Suppressor macrophage treated with lipopolysaccharide for 1 hour (primary cell): ENCODE measurements around the gene TAS1R3.

ENCODE experiments used
- DNase-seq, 3 donors: peaks; one replicate each; pipeline ENCODE4 v3.0.0-alpha.2; 2020 to 2022

TAS1R3 gene

DNA sequence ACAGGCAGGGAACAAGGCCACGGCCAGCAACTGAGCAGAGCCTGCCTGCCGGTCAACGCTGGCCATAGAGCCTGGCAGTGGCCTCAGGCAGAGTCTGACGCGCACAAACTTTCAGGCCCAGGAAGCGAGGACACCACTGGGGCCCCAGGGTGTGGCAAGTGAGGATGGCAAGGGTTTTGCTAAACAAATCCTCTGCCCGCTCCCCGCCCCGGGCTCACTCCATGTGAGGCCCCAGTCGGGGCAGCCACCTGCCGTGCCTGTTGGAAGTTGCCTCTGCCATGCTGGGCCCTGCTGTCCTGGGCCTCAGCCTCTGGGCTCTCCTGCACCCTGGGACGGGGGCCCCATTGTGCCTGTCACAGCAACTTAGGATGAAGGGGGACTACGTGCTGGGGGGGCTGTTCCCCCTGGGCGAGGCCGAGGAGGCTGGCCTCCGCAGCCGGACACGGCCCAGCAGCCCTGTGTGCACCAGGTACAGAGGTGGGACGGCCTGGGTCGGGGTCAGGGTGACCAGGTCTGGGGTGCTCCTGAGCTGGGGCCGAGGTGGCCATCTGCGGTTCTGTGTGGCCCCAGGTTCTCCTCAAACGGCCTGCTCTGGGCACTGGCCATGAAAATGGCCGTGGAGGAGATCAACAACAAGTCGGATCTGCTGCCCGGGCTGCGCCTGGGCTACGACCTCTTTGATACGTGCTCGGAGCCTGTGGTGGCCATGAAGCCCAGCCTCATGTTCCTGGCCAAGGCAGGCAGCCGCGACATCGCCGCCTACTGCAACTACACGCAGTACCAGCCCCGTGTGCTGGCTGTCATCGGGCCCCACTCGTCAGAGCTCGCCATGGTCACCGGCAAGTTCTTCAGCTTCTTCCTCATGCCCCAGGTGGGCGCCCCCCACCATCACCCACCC, at the start of gene TAS1R3:
Gene TAS1R3 (plus strand): TSS at position 213 of the 898 bp plus-strand sequence. CDS start 66 bp downstream, at position 279.
- DNase-seq = no peak

DNA sequence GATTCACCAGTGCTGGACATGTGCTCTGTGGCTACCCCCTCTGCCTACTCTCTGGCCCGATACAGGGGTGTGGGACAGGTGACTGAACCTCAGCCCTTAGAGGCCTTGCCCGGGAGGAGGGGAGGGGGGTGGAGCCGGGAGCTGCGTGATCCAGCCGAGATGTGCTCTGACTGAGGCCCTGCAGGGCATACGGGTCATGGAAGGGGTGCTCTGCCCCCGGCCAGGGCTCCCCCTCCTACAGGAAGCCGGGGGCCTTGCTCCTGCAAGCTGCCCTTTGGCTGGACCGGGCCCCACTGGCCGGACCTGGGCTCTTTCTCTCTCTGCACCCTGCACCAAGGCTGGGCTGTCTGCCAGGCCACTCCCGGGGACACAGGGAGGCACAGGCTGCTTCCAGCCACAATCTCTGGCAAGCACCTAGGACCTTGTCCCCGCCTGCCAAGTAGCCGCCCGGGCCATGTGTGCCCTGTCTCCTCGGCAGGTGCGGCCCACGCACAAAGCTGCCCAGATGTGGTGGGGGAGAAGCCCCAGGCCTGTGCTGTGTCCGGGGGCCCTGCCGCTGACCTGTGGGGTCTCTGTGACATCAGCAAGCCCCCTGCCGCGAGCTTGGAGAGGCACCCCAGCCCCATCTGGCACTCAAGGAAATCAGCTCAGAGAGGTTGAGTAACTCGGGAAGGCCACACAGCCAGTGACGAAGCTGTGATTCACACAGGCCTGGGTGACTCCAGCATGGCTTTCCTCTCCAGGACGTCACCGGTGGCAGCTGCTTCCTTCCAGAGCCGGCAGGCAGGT, 49.4 kb upstream of the TAS1R3 start:
- peak; percentile 67 to 85 (median 73) for DNase-seq

- DNase-seq = peak; percentile 55 to 74 (median 61)
These were observed 48.1 kb upstream of the TAS1R3 start for GRCh38 chr1:1282998-1283397.

DNA sequence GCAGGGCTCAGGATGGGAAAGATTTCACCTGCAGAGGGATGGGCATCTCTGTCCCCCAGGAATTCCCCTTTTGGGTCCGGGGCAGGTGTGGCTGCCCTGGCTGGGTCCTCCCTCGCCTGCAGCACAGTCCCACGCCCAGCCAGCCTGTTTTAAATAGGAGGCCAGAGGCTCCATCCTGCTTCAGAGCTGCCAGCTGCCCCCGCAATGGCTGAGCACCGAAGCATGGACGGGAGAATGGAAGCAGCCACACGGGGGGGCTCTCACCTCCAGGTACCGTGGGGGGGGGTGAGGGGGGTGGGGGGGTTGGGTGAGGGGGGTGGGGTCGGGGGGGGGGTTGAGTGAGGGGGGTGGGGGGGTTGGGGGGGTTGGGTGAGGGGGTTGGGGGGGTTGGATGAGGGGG, 47.3 kb upstream of the TAS1R3 start:
- DNase-seq = no peak

DNA sequence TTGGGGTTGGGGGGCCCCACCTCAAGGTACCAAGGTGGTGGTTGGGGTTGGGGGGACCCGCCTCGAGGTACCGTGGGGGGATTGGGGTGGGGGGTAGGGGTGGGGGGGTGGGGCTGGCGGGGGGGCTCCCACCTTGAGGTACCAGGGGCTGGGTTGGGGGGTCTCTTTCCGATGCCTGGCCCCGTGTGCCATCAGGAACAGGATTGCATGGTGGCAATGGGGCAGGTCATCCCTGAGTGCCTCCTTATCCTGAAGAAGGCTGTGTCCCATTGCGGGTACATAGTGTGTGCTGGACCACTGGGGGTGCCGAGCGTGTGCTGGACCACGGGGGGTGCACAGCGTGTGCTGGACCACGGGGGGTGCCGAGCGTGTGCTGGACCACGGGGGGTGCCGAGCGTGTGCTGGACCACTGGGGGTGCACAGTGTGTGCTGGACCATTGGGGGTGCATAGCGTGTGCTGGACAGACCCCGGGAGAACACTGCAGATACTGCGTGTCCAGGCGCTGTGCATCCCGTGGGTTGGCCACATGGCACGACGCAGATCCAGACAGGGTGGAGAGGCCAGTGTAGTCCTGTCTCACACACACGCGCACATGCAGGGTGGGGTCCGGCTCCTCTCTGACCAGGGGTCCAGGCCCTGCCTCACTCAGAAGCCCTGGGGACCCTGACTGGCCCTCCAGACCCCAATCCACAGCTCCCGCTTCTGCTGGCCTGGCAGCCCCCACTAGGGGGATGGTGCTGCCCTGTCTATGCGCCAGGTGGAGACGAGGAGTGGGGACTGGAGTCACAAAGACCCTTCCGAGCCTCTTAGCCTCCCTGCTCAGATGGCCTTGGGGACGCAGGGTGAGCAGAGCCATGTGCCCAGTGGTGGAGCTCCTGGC, 46.6 kb upstream of the TAS1R3 start:
- DNase-seq = no peak

DNA sequence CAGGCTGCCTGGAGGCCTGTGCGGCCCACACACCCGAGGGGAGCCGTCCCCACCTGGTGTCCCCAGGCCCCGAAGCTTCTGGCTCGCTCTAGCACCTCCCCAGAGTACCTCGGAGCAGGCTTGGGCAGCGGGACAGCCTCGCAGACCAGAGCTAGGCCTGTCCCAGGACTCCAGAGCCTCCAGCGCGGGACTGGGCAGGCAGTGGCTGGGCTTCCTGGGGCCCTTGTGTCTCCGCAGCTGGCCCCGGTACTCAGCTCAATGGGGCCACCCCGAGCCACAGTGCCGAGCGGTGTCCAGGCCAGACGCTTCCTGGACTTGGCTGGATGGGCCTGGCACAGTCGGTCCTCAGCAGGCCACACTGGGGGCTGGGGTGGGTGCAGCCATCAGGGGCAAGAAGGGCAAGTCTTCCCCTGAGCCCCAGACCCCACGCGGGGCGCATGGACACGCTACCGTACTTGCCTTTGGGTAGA, 45.9 kb upstream of the TAS1R3 start:
- no peak for DNase-seq

GRCh38 chr1:1285611-1286311, 45.3 kb upstream of the TAS1R3 start:
- no peak for DNase-seq

- DNase-seq = no peak
These were observed 44.5 kb upstream of the TAS1R3 start for GRCh38 chr1:1286313-1287261.

- no peak for DNase-seq
These were observed 43.6 kb upstream of the TAS1R3 start for GRCh38 chr1:1287288-1288110.

DNA sequence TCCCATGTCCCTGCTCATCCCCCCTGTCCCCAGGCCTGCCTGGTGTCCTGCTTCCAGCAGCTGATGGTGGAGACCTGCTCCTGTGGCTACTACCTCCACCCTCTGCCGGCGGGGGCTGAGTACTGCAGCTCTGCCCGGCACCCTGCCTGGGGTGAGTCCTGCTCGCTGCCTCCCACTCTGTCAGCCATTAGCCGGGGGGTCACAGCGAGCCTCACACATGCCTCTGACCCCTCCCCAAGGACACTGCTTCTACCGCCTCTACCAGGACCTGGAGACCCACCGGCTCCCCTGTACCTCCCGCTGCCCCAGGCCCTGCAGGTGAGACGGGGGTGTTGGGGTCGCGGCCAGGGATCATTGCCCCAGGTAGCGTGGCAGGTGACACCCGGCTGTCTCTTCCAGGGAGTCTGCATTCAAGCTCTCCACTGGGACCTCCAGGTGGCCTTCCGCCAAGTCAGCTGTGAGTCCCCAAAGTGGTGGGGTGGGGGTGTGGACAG, 40.8 kb upstream of the TAS1R3 start:
- peak; percentile 51 to 77 (median 76) for DNase-seq

GRCh38 chr1:1291023-1291528, 40.0 kb upstream of the TAS1R3 start:
- DNase-seq = no peak

DNA sequence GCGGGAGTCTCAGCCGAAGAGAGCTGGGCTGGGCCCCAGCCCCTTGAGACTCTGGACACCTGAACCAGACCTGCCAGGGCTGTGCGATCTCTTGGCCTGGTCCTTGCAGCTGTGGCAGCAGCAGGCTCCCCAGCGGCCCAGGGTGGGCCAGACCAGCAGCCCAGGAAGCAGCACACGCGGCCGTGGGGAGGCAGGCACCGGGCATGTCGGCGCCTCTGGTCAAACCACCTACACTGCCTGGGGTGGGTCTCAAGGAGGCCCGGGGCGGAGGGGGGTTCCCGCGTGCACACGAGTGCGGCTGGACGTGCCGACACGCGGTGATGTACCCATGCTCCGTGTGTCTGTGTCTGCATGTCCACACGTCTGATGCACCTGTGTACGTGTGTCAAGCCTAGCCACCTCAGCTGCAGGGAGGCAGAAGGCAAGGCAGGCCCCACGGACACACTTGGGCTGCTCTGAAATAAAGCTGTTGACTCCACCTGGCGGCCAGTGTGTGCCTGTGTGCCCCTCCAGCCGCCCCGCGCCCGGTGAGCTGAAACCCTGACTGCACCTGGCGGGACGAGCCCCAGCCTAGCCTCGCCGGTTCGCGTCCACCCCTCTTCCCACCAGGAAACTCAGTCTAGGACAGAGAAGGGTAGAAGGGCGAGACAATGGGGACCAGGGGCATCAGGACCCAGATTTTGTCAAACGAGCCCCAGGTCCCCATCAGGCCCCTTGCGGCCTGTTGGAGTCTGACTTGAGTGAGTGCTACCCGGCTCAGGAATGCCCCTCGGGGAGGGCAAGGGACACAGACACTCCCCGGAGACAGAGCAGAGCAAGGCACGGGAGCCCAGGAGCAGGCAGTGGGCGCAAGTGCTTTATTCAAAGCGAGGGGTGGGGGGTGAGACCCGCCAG, 39.3 kb upstream of the TAS1R3 start:
- peak; percentile 38 to 58 (median 44) for DNase-seq

GRCh38 chr1:1292442-1292779, 38.7 kb upstream of the TAS1R3 start:
- no peak for DNase-seq

GRCh38 chr1:1292851-1293250, 38.2 kb upstream of the TAS1R3 start:
- no peak for DNase-seq

DNA sequence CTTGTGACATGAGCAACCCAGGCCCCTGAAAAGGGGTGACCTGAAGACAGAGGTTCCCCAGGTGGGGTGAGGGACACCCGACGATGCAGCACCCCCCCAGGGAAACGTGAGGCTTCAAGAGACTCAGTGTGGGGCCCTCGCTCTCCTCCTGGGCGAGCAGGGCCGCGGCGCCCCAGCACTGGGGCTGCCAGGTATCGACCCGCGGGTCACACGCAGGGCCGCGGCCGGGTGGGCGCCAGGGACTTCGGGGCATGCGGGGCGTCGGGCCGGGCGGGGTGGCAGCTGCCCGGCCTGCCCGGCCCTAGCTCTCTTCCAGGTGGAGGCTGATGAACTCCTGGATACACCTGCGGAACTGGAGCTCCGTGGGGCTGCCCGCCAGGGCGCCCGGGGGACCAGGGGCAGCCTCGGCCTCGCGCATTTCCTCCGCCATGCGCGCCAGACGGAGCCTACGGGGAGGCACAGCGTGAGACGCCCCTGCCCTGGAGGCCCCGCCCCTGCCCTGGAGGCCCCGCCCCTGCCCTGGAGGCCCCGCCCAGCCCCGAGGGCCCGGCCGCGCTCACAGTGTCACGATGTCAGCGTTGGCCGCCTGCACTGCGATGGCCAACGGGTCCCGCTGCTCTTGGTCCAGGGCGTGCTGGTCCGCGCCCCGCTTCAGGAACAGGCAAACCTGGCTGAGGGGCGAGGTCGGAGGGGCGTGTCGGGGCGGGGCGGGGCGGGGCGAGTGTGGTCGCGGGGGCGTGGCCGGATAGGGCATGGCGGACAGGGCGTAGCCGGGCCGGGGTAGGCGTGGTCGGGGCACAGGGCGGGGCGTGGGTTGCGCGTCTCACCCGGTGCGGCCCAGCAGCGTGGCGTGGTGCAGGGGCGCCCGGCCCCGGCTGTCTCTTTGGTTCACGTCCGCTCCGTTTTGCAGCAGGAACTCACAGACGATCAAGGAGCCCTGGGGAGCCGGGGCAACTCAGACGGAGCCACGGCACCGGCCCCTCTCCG, 37.5 kb upstream of the TAS1R3 start:
- DNase-seq = peak in 1 of 3 donors; percentile 21

DNA sequence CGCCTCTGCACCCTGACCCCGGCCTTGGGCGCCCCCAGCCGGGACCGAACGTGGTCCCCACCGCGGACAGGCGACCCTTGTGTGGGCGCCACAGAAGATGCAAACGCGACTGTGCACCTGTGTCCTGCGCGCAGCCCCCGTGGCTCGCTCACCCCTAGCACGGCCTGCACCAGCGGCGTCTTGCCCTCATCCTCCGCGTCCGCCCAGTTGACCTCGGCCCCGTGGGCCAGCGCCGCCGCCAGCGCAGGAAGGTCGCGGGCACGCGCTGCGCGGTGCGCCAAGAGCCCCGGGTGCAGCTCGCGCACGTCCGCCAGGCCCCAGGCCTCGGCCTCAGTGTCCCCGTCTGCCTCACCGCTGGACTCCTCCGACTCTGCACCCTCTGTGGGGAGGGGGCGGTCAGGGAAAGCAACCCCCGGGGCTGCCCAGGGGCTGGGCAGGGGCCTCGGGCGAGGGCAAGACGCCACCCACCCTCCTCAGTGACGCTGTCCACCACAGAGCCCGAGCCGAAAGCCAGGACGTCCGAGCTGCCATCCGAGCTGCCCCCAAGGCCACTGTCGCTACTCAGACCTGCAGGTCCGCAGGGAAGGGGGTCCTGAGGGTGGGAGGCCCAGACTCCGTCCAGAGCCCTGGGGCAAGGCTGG, 36.7 kb upstream of the TAS1R3 start:
- no peak for DNase-seq
